Activated CD8-positive, alpha-beta T cell treated with anti-CD3 and anti-CD28 coated beads for 36 hours (primary cell): ENCODE measurements around the gene NHSL1. TPM values are rescaled to one million over a fixed set of nuclear protein-coding genes. Genes with fewer than 3 reads are reported as not detected.

Experiments
- ATAC-seq: fragments of 200-7000 bp; cut with Tn5 transposase; one replicate; pipeline ENCODE4 v1.10.0; 2021; ENCODE audit warnings: mild to moderate bottlenecking, moderate library complexity
- CTCF ChIA-PET: fragments of 350-600 bp; sonication (Branson Sonifier 250); formaldehyde crosslinking; loops from one replicate; lab custom pipeline; 2021; ENCODE audit warnings: antibody characterized with exemption; lab: Charles Lee
- POLR2A ChIA-PET: fragments of 350-600 bp; sonication (Branson Sonifier 250); formaldehyde crosslinking; loops from one replicate; lab custom pipeline; 2021; ENCODE audit warnings: antibody characterized with exemption; lab: Charles Lee
- DNase-seq: peaks from one replicate; pipeline ENCODE4 v3.0.0-alpha.2; 2020
- H3K27ac Mint-ChIP-seq: one replicate; pipeline ENCODE4 v1.8.0; 2021; ENCODE audit warnings: mild to moderate bottlenecking, mixed read lengths
- H3K27me3 Mint-ChIP-seq: one replicate; pipeline ENCODE4 v1.8.0; 2021; ENCODE audit warnings: mixed read lengths
- H3K36me3 Mint-ChIP-seq: one replicate; pipeline ENCODE4 v1.8.0; 2021; ENCODE audit warnings: low read depth, mixed read lengths
- H3K4me1 Mint-ChIP-seq: one replicate; pipeline ENCODE4 v1.8.0; 2021; ENCODE audit warnings: low read depth, mixed read lengths
- H3K4me3 Mint-ChIP-seq: one replicate; pipeline ENCODE4 v1.8.0; 2021; ENCODE audit warnings: mild to moderate bottlenecking, moderate library complexity, mixed read lengths
- H3K9me3 Mint-ChIP-seq: one replicate; pipeline ENCODE4 v1.8.0; 2021; ENCODE audit warnings: mixed read lengths
- intact Hi-C: fragments of 100-400 bp; cut with micrococcal nuclease; formaldehyde crosslinking; loops from one replicate; pipeline ENCODE4 v1.10.0; 2022
- total RNA-seq, 2 experiments: library from RNA; stranded (reverse); gene quantifications; one replicate each; pipeline ENCODE4 v1.2.3, GENCODE V29; 2021
- TF ChIP-seq, protein P1 (sequence below): fragments of 200-600 bp; IDR thresholded peaks from one replicate; pipeline ENCODE4 v1.8.0; 2022; ENCODE audit warnings: antibody characterized with exemption, mild to moderate bottlenecking

The NHSL1 gene
- total RNA-seq, 2 experiments from 2014 or later, result 0.18 to 0.49 TPM

GRCh38 chr6:138450445-138450844, 48.8 kb downstream of the NHSL1 start:
- no peaks in the 10 kb centered on the region for H3K9me3 Mint-ChIP-seq
- intact Hi-C loops, result no loop called here
- H3K27me3 Mint-ChIP-seq, result no peaks in the 10 kb centered on the region
- POLR2A ChIA-PET, result no interaction called here
- CTCF ChIA-PET, result interaction anchor here (0.5 to 0.9 kb wide), 2 partner anchors 21 to 171 kb away, joined by 3 read pairs; no protein-coding TSS in a partner anchor
- H3K27ac Mint-ChIP-seq, result no peak overlapping the region
- ATAC-seq (no peak), DNase-seq (no peak)
- TF ChIP-seq, protein P1, sequence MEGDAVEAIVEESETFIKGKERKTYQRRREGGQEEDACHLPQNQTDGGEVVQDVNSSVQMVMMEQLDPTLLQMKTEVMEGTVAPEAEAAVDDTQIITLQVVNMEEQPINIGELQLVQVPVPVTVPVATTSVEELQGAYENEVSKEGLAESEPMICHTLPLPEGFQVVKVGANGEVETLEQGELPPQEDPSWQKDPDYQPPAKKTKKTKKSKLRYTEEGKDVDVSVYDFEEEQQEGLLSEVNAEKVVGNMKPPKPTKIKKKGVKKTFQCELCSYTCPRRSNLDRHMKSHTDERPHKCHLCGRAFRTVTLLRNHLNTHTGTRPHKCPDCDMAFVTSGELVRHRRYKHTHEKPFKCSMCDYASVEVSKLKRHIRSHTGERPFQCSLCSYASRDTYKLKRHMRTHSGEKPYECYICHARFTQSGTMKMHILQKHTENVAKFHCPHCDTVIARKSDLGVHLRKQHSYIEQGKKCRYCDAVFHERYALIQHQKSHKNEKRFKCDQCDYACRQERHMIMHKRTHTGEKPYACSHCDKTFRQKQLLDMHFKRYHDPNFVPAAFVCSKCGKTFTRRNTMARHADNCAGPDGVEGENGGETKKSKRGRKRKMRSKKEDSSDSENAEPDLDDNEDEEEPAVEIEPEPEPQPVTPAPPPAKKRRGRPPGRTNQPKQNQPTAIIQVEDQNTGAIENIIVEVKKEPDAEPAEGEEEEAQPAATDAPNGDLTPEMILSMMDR, result no peak
- H3K4me3 Mint-ChIP-seq, result no peak overlapping the region
- H3K4me1 Mint-ChIP-seq, result peaks cover 8% of the 10 kb centered on the region
- no peaks in the 10 kb centered on the region for H3K36me3 Mint-ChIP-seq

DNA sequence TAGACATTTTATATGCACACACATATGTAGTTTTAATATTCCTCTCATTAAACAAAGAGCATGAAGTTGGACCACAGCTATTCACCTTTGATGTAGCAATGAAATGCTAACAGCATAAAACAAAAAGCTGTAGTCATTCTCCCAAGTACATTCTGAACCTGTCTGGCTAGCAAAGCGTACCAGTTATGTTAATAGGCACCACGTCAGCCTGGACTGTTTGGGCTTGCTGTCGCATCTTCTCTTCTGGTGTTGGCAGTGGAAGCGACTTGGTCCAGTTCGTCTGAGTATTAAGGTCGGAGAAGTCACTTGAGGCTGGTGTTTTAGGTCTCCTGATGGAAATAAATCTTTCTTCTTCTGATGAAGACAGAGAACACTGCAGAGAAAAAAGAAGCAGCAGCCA, 52.5 kb downstream of the NHSL1 start:
- intact Hi-C loops, result no loop called here
- no peaks in the 10 kb centered on the region for H3K9me3 Mint-ChIP-seq
- no peaks in the 10 kb centered on the region for H3K27me3 Mint-ChIP-seq
- H3K4me1 Mint-ChIP-seq, result no peaks in the 10 kb centered on the region
- no peak overlapping the region for H3K4me3 Mint-ChIP-seq
- no peaks in the 10 kb centered on the region for H3K36me3 Mint-ChIP-seq
- POLR2A ChIA-PET, result interaction anchor here (1.0 kb wide), 1 partner anchor 9 kb away, joined by 7 read pairs; no protein-coding TSS in a partner anchor
- no peak for ATAC-seq
- TF ChIP-seq, protein P1, result no peak
- no peak for DNase-seq
- CTCF ChIA-PET, result interaction anchor here (2.0 kb wide), 1 partner anchor 62 kb away, joined by 9 read pairs; no protein-coding TSS in a partner anchor
- no peak overlapping the region for H3K27ac Mint-ChIP-seq

GRCh38 chr6:138443979-138444378, 55.3 kb downstream of the NHSL1 start:
- TF ChIP-seq, protein P1, result no peak
- no peak for ATAC-seq
- no peak for DNase-seq
- no peaks in the 10 kb centered on the region for H3K4me1 Mint-ChIP-seq
- no peak overlapping the region for H3K27ac Mint-ChIP-seq
- CTCF ChIA-PET, result interaction anchor here (1.0 kb wide), 1 partner anchor 12 kb away, joined by 4 read pairs; no protein-coding TSS in a partner anchor
- no peaks in the 10 kb centered on the region for H3K36me3 Mint-ChIP-seq
- intact Hi-C loops, result no loop called here
- no peaks in the 10 kb centered on the region for H3K27me3 Mint-ChIP-seq
- POLR2A ChIA-PET, result no interaction called here
- no peaks in the 10 kb centered on the region for H3K9me3 Mint-ChIP-seq
- no peak overlapping the region for H3K4me3 Mint-ChIP-seq

DNA sequence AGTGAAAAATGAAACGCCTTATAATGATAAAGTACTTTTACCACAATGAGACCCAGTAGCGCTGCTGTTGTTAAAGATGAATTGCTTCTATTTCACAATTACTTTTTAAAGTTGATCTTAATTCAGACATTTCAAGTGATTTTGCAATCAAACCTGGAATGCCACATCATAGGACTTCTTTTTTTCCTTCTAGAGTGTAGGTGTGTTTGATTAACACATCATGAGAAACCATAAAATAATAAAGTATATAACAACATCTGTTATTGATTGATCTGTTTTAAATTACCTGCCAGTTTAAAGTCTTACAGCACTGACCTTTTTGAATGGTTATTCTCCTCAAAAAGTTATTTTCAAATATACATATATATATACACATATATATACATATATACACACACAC, 56.6 kb downstream of the NHSL1 start:
- no peaks in the 10 kb centered on the region for H3K4me1 Mint-ChIP-seq
- H3K27me3 Mint-ChIP-seq, result no peaks in the 10 kb centered on the region
- H3K36me3 Mint-ChIP-seq, result no peaks in the 10 kb centered on the region
- POLR2A ChIA-PET, result no interaction called here
- TF ChIP-seq, protein P1, result no peak
- no peak overlapping the region for H3K27ac Mint-ChIP-seq
- ATAC-seq, result no peak
- CTCF ChIA-PET, result interaction anchor here (1.0 kb wide), 1 partner anchor 11 kb away, joined by 3 read pairs; no protein-coding TSS in a partner anchor
- no peaks in the 10 kb centered on the region for H3K9me3 Mint-ChIP-seq
- H3K4me3 Mint-ChIP-seq, result no peak overlapping the region
- intact Hi-C loops, result no loop called here
- DNase-seq, result no peak

- Mint-ChIP-seq H3K27ac (no peak overlapping the region), H3K4me3 (no peak overlapping the region), H3K36me3 (no peaks in the 10 kb centered on the region), H3K9me3 (no peaks in the 10 kb centered on the region), H3K4me1 (no peaks in the 10 kb centered on the region), H3K27me3 (no peaks in the 10 kb centered on the region)
- no peak for DNase-seq
- ChIA-PET CTCF (interaction anchor here (1.0 to 3.1 kb wide), 5 partner anchors 12 to 119 kb away, joined by 3 to 11 read pairs (median 4); no protein-coding TSS in a partner anchor), POLR2A (no interaction called here)
- intact Hi-C loops, result no loop called here
- no peak for ATAC-seq
- TF ChIP-seq, protein P1, result no peak
Measured at GRCh38 chr6:138441965-138442364, 57.3 kb downstream of the NHSL1 start.
